8988T (cell line): ENCODE results near the gene FXR2.
"Not testable (repeated sequence)": the region's sequence is repeated elsewhere in the genome, so short reads cannot be mapped to it uniquely, and the experiment has no call there.

Experiments
- DNase-seq: peaks from one replicate; pipeline ENCODE4 v3.0.0; 2011

The FXR2 gene

GRCh38 chr17:7627250-7628121, 12.8 kb upstream of the FXR2 start, which contains the start of gene SAT2:
Gene SAT2, minus strand, starts transcription at chr17:7627821. Its CDS starts 186 bp downstream, at chr17:7627635.
- peak; percentile 90 for DNase-seq

GRCh38 chr17:7626956-7627249, 12.2 kb upstream of the FXR2 start:
- no peak for DNase-seq

- DNase-seq, result no peak
These were observed 11.6 kb upstream of the FXR2 start for GRCh38 chr17:7626307-7626706.

GRCh38 chr17:7625749-7626148, 11.1 kb upstream of the FXR2 start:
- DNase-seq, result not testable (repeated sequence)

- DNase-seq, result no peak
These were observed 9.0 kb upstream of the FXR2 start for GRCh38 chr17:7623661-7624060.

GRCh38 chr17:7620835-7621234, 6.1 kb upstream of the FXR2 start:
- DNase-seq, result no peak

- DNase-seq, result no peak
These were observed 3.9 kb upstream of the FXR2 start for GRCh38 chr17:7618608-7619007.

GRCh38 chr17:7615265-7615747, 609 bp upstream of the FXR2 start:
- no peak for DNase-seq

- DNase-seq, result no peak
These were observed 800 bp downstream of the FXR2 start for GRCh38 chr17:7613769-7614424.

GRCh38 chr17:7612294-7612640, 2.4 kb downstream of the FXR2 start:
- DNase-seq, result no peak

- DNase-seq, result no peak
These were observed 2.9 kb downstream of the FXR2 start for GRCh38 chr17:7611635-7612293.

GRCh38 chr17:7610641-7611040, 4.1 kb downstream of the FXR2 start:
- DNase-seq, result no peak

- no peak for DNase-seq
These were observed 8.4 kb downstream of the FXR2 start for GRCh38 chr17:7606280-7606679.

GRCh38 chr17:7597561-7597960, 17.1 kb downstream of the FXR2 start:
- not testable (repeated sequence) for DNase-seq

- DNase-seq, result no peak
These were observed 21.4 kb downstream of the FXR2 start for GRCh38 chr17:7593296-7593695.

GRCh38 chr17:7592422-7593021, 22.2 kb downstream of the FXR2 start:
- no peak for DNase-seq

- no peak for DNase-seq
These were observed 23.1 kb downstream of the FXR2 start for GRCh38 chr17:7591596-7591995.

- DNase-seq, result peak; percentile 69
These were observed 24.0 kb downstream of the FXR2 start for GRCh38 chr17:7590743-7591142.

GRCh38 chr17:7589891-7590691, 24.6 kb downstream of the FXR2 start, which contains the start of gene SOX15:
Gene SOX15, minus strand, starts transcription at chr17:7590094. Its CDS starts 418 bp downstream, at chr17:7589676.
- DNase-seq, result peak; percentile 67

GRCh38 chr17:7589204-7589868, 25.4 kb downstream of the FXR2 start:
- peak; percentile 70 for DNase-seq

GRCh38 chr17:7588553-7589203, 26.0 kb downstream of the FXR2 start:
- no peak for DNase-seq
